IMR-90 (cell line): ENCODE results near the gene TMEM131. TPM values are rescaled to one million over a fixed set of nuclear protein-coding genes. Genes with fewer than 3 reads are reported as not detected.

Source experiments
- ATAC-seq: fragments of 200-7000 bp; cut with Tn5 transposase; 2 replicates; pipeline ENCODE4 v1.9.1; 2020; ENCODE audit warnings: low read depth, mild to moderate bottlenecking, moderate library complexity
- BruUV-seq: library from RNA; stranded (reverse); fragments of 400-500 nt; replicated peaks from 2 replicates; lab custom pipeline; 2021; lab: Mats Ljungman, UMichigan
- CTCF ChIA-PET: fragments of 300-600 bp; formaldehyde crosslinking; extraction: SDS; loops from one replicate; lab custom pipeline; 2021; ENCODE audit warnings: antibody characterized with exemption; lab: Yijun Ruan, JAX
- POLR2A ChIA-PET: fragments of 300-600 bp; sonication (Branson Sonifier 250); formaldehyde crosslinking; loops from one replicate; lab custom pipeline; 2022; ENCODE audit warnings: antibody characterized with exemption; ENCODE audit not compliant: unreplicated experiment; lab: Charles Lee
- DNase-seq: peaks from one replicate; pipeline ENCODE4 v3.0.0; 2013
- H2AFZ ChIP-seq: replicated peaks from 2 replicates; pipeline ENCODE3; 2013; ENCODE audit warnings: low read length, mild to moderate bottlenecking; ENCODE audit not compliant: poor library complexity
- H2AK5ac ChIP-seq: 2 replicates; pipeline ENCODE4 v1.6.1; 2013; ENCODE audit warnings: low read depth, low read length, inconsistent platforms
- H2AK9ac ChIP-seq: replicated peaks from 2 replicates; pipeline ENCODE3; 2013; ENCODE audit warnings: mild to moderate bottlenecking, low read depth, low read length, moderate library complexity; ENCODE audit not compliant: poor library complexity
- H2BK120ac ChIP-seq: 2 replicates; pipeline ENCODE4 v1.6.1; 2013; ENCODE audit warnings: low read depth, low read length, inconsistent platforms
- H2BK15ac ChIP-seq: 3 replicates; pipeline ENCODE4 v1.6.1; 2013; ENCODE audit warnings: low read depth, low read length, inconsistent platforms
- H2BK20ac ChIP-seq: 2 replicates; pipeline ENCODE4 v1.6.1; 2013; ENCODE audit warnings: low read depth, mild to moderate bottlenecking, inconsistent platforms, low read length, moderate library complexity
- H2BK5ac ChIP-seq: 2 replicates; pipeline ENCODE4 v1.6.1; 2013; ENCODE audit warnings: mild to moderate bottlenecking, low read depth, low read length, inconsistent platforms; ENCODE audit not compliant: poor library complexity, severe bottlenecking
- H3K14ac ChIP-seq: replicated peaks from 2 replicates; pipeline ENCODE4 v1.6.1; 2013; ENCODE audit warnings: low read depth, low read length, inconsistent platforms
- H3K18ac ChIP-seq: 2 replicates; pipeline ENCODE4 v1.6.1; 2013; ENCODE audit warnings: low read depth, low read length, control low read depth
- H3K23ac ChIP-seq: 2 replicates; pipeline ENCODE4 v1.6.1; 2013; ENCODE audit warnings: low read depth, low read length, inconsistent platforms
- H3K27ac ChIP-seq: 2 replicates; pipeline ENCODE4 v1.5.1; 2013; ENCODE audit warnings: mild to moderate bottlenecking, control low read depth, low read length; ENCODE audit not compliant: insufficient read depth
- H3K27me3 ChIP-seq: 2 replicates; pipeline ENCODE4 v1.6.1; 2013; ENCODE audit warnings: low read length; ENCODE audit not compliant: control insufficient read depth, insufficient read depth
- H3K36me3 ChIP-seq: 2 replicates; pipeline ENCODE4 v1.6.1; 2013; ENCODE audit warnings: low read length, mixed read lengths; ENCODE audit not compliant: control insufficient read depth, insufficient read depth
- H3K4ac ChIP-seq: 2 replicates; pipeline ENCODE4 v1.6.1; 2013; ENCODE audit warnings: low read depth, low read length, inconsistent platforms
- H3K4me1 ChIP-seq: 2 replicates; pipeline ENCODE4 v1.6.1; 2013; ENCODE audit warnings: low read length, mixed read lengths; ENCODE audit not compliant: control insufficient read depth, insufficient read depth
- H3K4me2 ChIP-seq: 2 replicates; pipeline ENCODE4 v1.6.1; 2013; ENCODE audit warnings: low read depth, mild to moderate bottlenecking, control low read depth, low read length, moderate library complexity
- H3K4me3 ChIP-seq: 2 replicates; pipeline ENCODE4 v1.5.1; 2013; ENCODE audit warnings: low read depth, mild to moderate bottlenecking, control low read depth, low read length, moderate library complexity; ENCODE audit not compliant: insufficient read depth
- H3K56ac ChIP-seq: 2 replicates; pipeline ENCODE4 v1.6.1; 2013; ENCODE audit warnings: low read length, inconsistent platforms; ENCODE audit not compliant: insufficient read depth; ENCODE audit errors: extremely low read depth
- H3K79me1 ChIP-seq, 2 experiments: 2 replicates each; pipeline ENCODE4 v1.6.1; 2013; ENCODE audit warnings: low read length in 2 of 2, inconsistent platforms in 1 of 2, low read depth in 1 of 2
- H3K9ac ChIP-seq: 2 replicates; pipeline ENCODE4 v1.6.1; 2013; ENCODE audit warnings: low read depth, low read length, control low read depth
- H3K9me1 ChIP-seq: 2 replicates; pipeline ENCODE4 v1.6.1; 2013; ENCODE audit warnings: low read length, inconsistent platforms; ENCODE audit not compliant: insufficient read depth
- H3K9me3 ChIP-seq: 2 replicates; pipeline ENCODE4 v1.6.1; 2013; ENCODE audit warnings: low read length; ENCODE audit not compliant: control insufficient read depth, insufficient read depth
- H4K20me1 ChIP-seq: 2 replicates; pipeline ENCODE4 v1.6.1; 2013; ENCODE audit warnings: low read length, inconsistent platforms; ENCODE audit not compliant: insufficient read depth
- H4K5ac ChIP-seq: 2 replicates; pipeline ENCODE4 v1.6.1; 2013; ENCODE audit warnings: mild to moderate bottlenecking, low read depth, low read length, control low read depth
- H4K8ac ChIP-seq, 2 experiments: 2 replicates each; pipeline ENCODE4 v1.6.1; 2013; ENCODE audit warnings: low read depth in 2 of 2, low read length in 2 of 2, control low read depth in 1 of 2, inconsistent platforms in 1 of 2
- H4K91ac ChIP-seq: 2 replicates; pipeline ENCODE4 v1.6.1; 2013; ENCODE audit warnings: low read depth, low read length, inconsistent platforms; ENCODE audit not compliant: insufficient read depth
- BHLHE40 ChIP-seq: fragments of 150-350 bp; IDR thresholded peaks from 2 replicates; pipeline ENCODE4 v1.6.1; 2016; ENCODE audit warnings: mild to moderate bottlenecking, low read depth, low read length
- CTCF ChIP-seq: conservative IDR thresholded peaks from 2 replicates; pipeline ENCODE4 v1.5.1; 2012; ENCODE audit warnings: mild to moderate bottlenecking, low read depth, low read length, improper control_type of control experiment
- ELK1 ChIP-seq: fragments of 150-350 bp; IDR thresholded peaks from 2 replicates; pipeline ENCODE4 v1.6.1; 2016; ENCODE audit warnings: low read depth, mild to moderate bottlenecking, low read length, moderate library complexity, borderline replicate concordance
- FOS ChIP-seq: fragments of 150-350 bp; IDR thresholded peaks from 2 replicates; pipeline ENCODE4 v1.6.1; 2016; ENCODE audit warnings: low read depth, low read length
- MAFK ChIP-seq: IDR thresholded peaks from 2 replicates; pipeline ENCODE4 v1.6.1; 2012; ENCODE audit warnings: low read depth, low read length, improper control_type of control experiment
- MAZ ChIP-seq: IDR thresholded peaks from 2 replicates; pipeline ENCODE4 v1.6.1; 2012; ENCODE audit warnings: low read depth, mild to moderate bottlenecking, low read length, improper control_type of control experiment, moderate library complexity, borderline replicate concordance
- MXI1 ChIP-seq: IDR thresholded peaks from 2 replicates; pipeline ENCODE4 v1.6.1; 2012; ENCODE audit warnings: low read depth, mild to moderate bottlenecking, low read length, moderate library complexity, borderline replicate concordance
- POLR2A ChIP-seq: IDR thresholded peaks from 2 replicates; pipeline ENCODE4 v1.6.1; 2012; ENCODE audit warnings: mild to moderate bottlenecking, low read depth, low read length
- RAD21 ChIP-seq: IDR thresholded peaks from 2 replicates; pipeline ENCODE4 v1.6.1; 2012; ENCODE audit warnings: low read length, improper control_type of control experiment
- RCOR1 ChIP-seq: IDR thresholded peaks from 2 replicates; pipeline ENCODE4 v1.6.1; 2012; ENCODE audit warnings: mild to moderate bottlenecking, low read length, improper control_type of control experiment; ENCODE audit not compliant: insufficient replicate concordance
- RFX5 ChIP-seq: IDR thresholded peaks from 2 replicates; pipeline ENCODE4 v1.8.0; 2012; ENCODE audit warnings: low read depth, mild to moderate bottlenecking, low read length, moderate library complexity
- SMC3 ChIP-seq: fragments of 150-350 bp; IDR thresholded peaks from 2 replicates; pipeline ENCODE4 v1.6.1; 2016; ENCODE audit warnings: low read depth, mild to moderate bottlenecking, antibody characterized with exemption, low read length, moderate library complexity
- USF2 ChIP-seq: fragments of 150-350 bp; IDR thresholded peaks from 2 replicates; pipeline ENCODE4 v1.6.1; 2017; ENCODE audit warnings: mild to moderate bottlenecking, antibody characterized with exemption, low read length, low read depth
- WGBS, 2 experiments: methylation state at CpG; one replicate each; pipeline versions ENCODE4 v1.1.5 to v1.1.7; 2013; ENCODE audit warnings: missing lambda C conversion rate in 2 of 2; ENCODE audit not compliant: insufficient read length in 1 of 2; ENCODE audit errors: extremely low coverage in 2 of 2; 5-methylcytosine and 5-hydroxymethylcytosine counted together
- dilution Hi-C: fragments of 300-500 bp; cut with HindIII; formaldehyde crosslinking; loops from one replicate; pipeline ENCODE4 v1.14.3; 2018; ENCODE audit warnings: low sequenced_read_pairs; ENCODE audit not compliant: unreplicated experiment
- in situ Hi-C: fragments of 300-500 bp; cut with MboI; formaldehyde crosslinking; loops from 3 replicates; pipeline ENCODE4 v1.14.3; 2019; ENCODE audit warnings: low sequenced_read_pairs, inconsistent platforms, mixed read lengths
- intact Hi-C: fragments of 100-400 bp; cut with micrococcal nuclease; formaldehyde crosslinking; loops from 2 replicates; pipeline ENCODE4 v1.10.0; 2022
- polyA plus RNA-seq, 3 experiments: library from polyadenylated mRNA; depleted of rRNA; stranded (reverse); fragments of >200 nt; gene quantifications; 2 replicates each; pipeline ENCODE4 v1.2.3, GENCODE V29; 2012; ENCODE audit warnings: low replicate concordance in 1 of 3
- total RNA-seq: library from RNA; depleted of rRNA; stranded (reverse); fragments of >200 nt; gene quantifications from 2 replicates; pipeline ENCODE4 v1.2.3, GENCODE V29; 2012

TMEM131 gene
- total and polyA plus RNA-seq, 2 of the 4 experiments (the other 2 are of a cell fraction): 13.3 to 14.0 TPM

GRCh38 chr2:97993926-97994325 lies 1.8 kb downstream of the TMEM131 start:
- Histone ChIP-seq H3K14ac (peak overlapping the region; percentile 79; the same call in 1 of the 2 replicates), H3K9me3 (no peaks in the 10 kb centered on the region), H2BK15ac (no peak overlapping the region), H4K91ac (no peak overlapping the region), H4K5ac (no peak overlapping the region), H2AK9ac (no peak overlapping the region), H3K4ac (no peak overlapping the region), H3K9me1 (peaks cover 3% of the 10 kb centered on the region), H3K27ac (no peak overlapping the region), H2BK20ac (no peak overlapping the region), H4K20me1 (peaks cover 33% of the 10 kb centered on the region), H3K79me1 (peaks cover 10 to 30% of the 10 kb centered on the region in 2 experiments; a peak in 3 of 4 replicates), H3K18ac (no peak overlapping the region), H3K56ac (no peak overlapping the region), H2BK120ac (no peak overlapping the region), H3K4me2 (peak overlapping the region; percentile 90), H2AK5ac (no peak overlapping the region), H2AFZ (no peak overlapping the region), H3K36me3 (no peaks in the 10 kb centered on the region), H2BK5ac (peak overlapping the region; percentile 99), H3K23ac (peak overlapping the region; percentile 56; the same call in 1 of the 2 replicates), H3K27me3 (no peaks in the 10 kb centered on the region), H3K4me3 (peak overlapping the region; percentile 87), H4K8ac (no peak overlapping the region), H3K4me1 (peaks cover 2% of the 10 kb centered on the region; the same call in 1 of the 2 replicates), H3K9ac (peak overlapping the region; percentile 62)
- intact Hi-C loops (loop anchor here (2.0 to 10.0 kb wide), 3 partner anchors 82 to 281 kb away; no protein-coding TSS in a partner anchor), dilution Hi-C loops (no loop called here), in situ Hi-C loops (no loop called here)
- CTCF ChIA-PET: no interaction called here
- TF ChIP-seq RCOR1 (no peak), RFX5 (no peak), MXI1 (no peak), ELK1 (no peak), RAD21 (no peak), CTCF (no peak), USF2 (no peak), MAZ (no peak), BHLHE40 (no peak), POLR2A (no peak), SMC3 (no peak), MAFK (no peak), FOS (no peak)
- WGBS, 2 experiments: 20% methylated on average over 1 of the region's 6 CpGs; no CpG with 5 or more reads in 1 of the 2 experiments
- BruUV-seq: no TSS peak
- POLR2A ChIA-PET: no interaction called here
- DNase-seq (no peak), ATAC-seq (no peak)
